Measurements from ENCODE around the gene STK39. TPM values are rescaled to one million over a fixed set of nuclear protein-coding genes. Genes with fewer than 3 reads are reported as not detected.

Gene STK39
- total and polyA plus RNA-seq, 4 donors = 8.5 to 18.7 (median 11.2) TPM

- no peak for ATAC-seq (ENCODE audit: insufficient read depth, low FRiP score)
- H3K36me3 ChIP-seq (ENCODE audit: control insufficient read depth in 4 of 4, insufficient read depth in 4 of 4, low read length in 4 of 4) = no peaks in the 10 kb centered on the region
- H3K4me3 ChIP-seq = no peak overlapping the region
- H3K9ac ChIP-seq (ENCODE audit: insufficient read depth in 1 of 2, low read length in 2 of 2) = no peak overlapping the region
- no peaks in the 10 kb centered on the region for H3K4me1 ChIP-seq (ENCODE audit: control insufficient read depth in 5 of 5, insufficient read depth in 5 of 5, low read length in 5 of 5)
- no peaks in the 10 kb centered on the region for H3K27me3 ChIP-seq (ENCODE audit: control insufficient read depth in 3 of 3, insufficient read depth in 3 of 3, low read length in 2 of 3)
- peaks cover 0 to 2% (median 0%) of the 10 kb centered on the region in 4 donors for H3K9me3 ChIP-seq (ENCODE audit: control insufficient read depth in 4 of 4, insufficient read depth in 3 of 4, low read length in 3 of 4)
- no peak for DNase-seq
- WGBS, 2 donors = 88 to 93% methylated on average over 1 of the region's 1 CpG
- TF ChIP-seq, protein P1, sequence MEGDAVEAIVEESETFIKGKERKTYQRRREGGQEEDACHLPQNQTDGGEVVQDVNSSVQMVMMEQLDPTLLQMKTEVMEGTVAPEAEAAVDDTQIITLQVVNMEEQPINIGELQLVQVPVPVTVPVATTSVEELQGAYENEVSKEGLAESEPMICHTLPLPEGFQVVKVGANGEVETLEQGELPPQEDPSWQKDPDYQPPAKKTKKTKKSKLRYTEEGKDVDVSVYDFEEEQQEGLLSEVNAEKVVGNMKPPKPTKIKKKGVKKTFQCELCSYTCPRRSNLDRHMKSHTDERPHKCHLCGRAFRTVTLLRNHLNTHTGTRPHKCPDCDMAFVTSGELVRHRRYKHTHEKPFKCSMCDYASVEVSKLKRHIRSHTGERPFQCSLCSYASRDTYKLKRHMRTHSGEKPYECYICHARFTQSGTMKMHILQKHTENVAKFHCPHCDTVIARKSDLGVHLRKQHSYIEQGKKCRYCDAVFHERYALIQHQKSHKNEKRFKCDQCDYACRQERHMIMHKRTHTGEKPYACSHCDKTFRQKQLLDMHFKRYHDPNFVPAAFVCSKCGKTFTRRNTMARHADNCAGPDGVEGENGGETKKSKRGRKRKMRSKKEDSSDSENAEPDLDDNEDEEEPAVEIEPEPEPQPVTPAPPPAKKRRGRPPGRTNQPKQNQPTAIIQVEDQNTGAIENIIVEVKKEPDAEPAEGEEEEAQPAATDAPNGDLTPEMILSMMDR (IDR thresholded peaks at IDR 0.05; ENCODE audit: control extremely low read depth, extremely low read depth) = no peak
- no peak overlapping the region for H3K27ac ChIP-seq (ENCODE audit: low read depth in 1 of 2, low read length in 1 of 2)
Measured at GRCh38 chr2:168089200-168089599, 158.2 kb downstream of the STK39 start.

GRCh38 chr2:168087401-168087800, 160.0 kb downstream of the STK39 start:
- Histone ChIP-seq H3K9ac (ENCODE audit: insufficient read depth in 1 of 2, low read length in 2 of 2) (no peak overlapping the region), H3K36me3 (ENCODE audit: control insufficient read depth in 4 of 4, insufficient read depth in 4 of 4, low read length in 4 of 4) (no peaks in the 10 kb centered on the region), H3K27ac (ENCODE audit: low read depth in 1 of 2, low read length in 1 of 2) (no peak overlapping the region), H3K4me1 (ENCODE audit: control insufficient read depth in 5 of 5, insufficient read depth in 5 of 5, low read length in 5 of 5) (no peaks in the 10 kb centered on the region), H3K4me3 (no peak overlapping the region), H3K27me3 (ENCODE audit: control insufficient read depth in 3 of 3, insufficient read depth in 3 of 3, low read length in 2 of 3) (no peaks in the 10 kb centered on the region), H3K9me3 (ENCODE audit: control insufficient read depth in 4 of 4, insufficient read depth in 3 of 4, low read length in 3 of 4) (no peaks in the 10 kb centered on the region)
- no peak for DNase-seq
- no peak for ATAC-seq (ENCODE audit: insufficient read depth, low FRiP score)
- 91 to 95% methylated on average over 4 of the region's 4 CpGs for WGBS, 2 donors
- TF ChIP-seq, protein P1 (IDR thresholded peaks at IDR 0.05; ENCODE audit: control extremely low read depth, extremely low read depth) = no peak

GRCh38 chr2:168086851-168087250, 160.5 kb downstream of the STK39 start:
- H3K4me3 ChIP-seq = no peak overlapping the region
- TF ChIP-seq, protein P1 (IDR thresholded peaks at IDR 0.05; ENCODE audit: control extremely low read depth, extremely low read depth) = no peak
- H3K36me3 ChIP-seq (ENCODE audit: control insufficient read depth in 4 of 4, insufficient read depth in 4 of 4, low read length in 4 of 4) = no peaks in the 10 kb centered on the region
- H3K27me3 ChIP-seq (ENCODE audit: control insufficient read depth in 3 of 3, insufficient read depth in 3 of 3, low read length in 2 of 3) = no peaks in the 10 kb centered on the region
- WGBS, 2 donors = 85 to 86% methylated on average over 5 of the region's 5 CpGs
- DNase-seq (no peak), ATAC-seq (ENCODE audit: insufficient read depth, low FRiP score) (no peak)
- H3K4me1 ChIP-seq (ENCODE audit: control insufficient read depth in 5 of 5, insufficient read depth in 5 of 5, low read length in 5 of 5) = no peaks in the 10 kb centered on the region
- H3K9me3 ChIP-seq (ENCODE audit: control insufficient read depth in 4 of 4, insufficient read depth in 3 of 4, low read length in 3 of 4) = no peaks in the 10 kb centered on the region
- no peak overlapping the region for H3K27ac ChIP-seq (ENCODE audit: low read depth in 1 of 2, low read length in 1 of 2)
- H3K9ac ChIP-seq (ENCODE audit: insufficient read depth in 1 of 2, low read length in 2 of 2) = no peak overlapping the region

- no peak for ATAC-seq (ENCODE audit: insufficient read depth, low FRiP score)
- no peak for DNase-seq
- no peak overlapping the region for H3K9ac ChIP-seq (ENCODE audit: insufficient read depth in 1 of 2, low read length in 2 of 2)
- no peaks in the 10 kb centered on the region for H3K4me1 ChIP-seq (ENCODE audit: control insufficient read depth in 5 of 5, insufficient read depth in 5 of 5, low read length in 5 of 5)
- no peaks in the 10 kb centered on the region for H3K9me3 ChIP-seq (ENCODE audit: control insufficient read depth in 4 of 4, insufficient read depth in 3 of 4, low read length in 3 of 4)
- no peak overlapping the region for H3K27ac ChIP-seq (ENCODE audit: low read depth in 1 of 2, low read length in 1 of 2)
- no peaks in the 10 kb centered on the region for H3K27me3 ChIP-seq (ENCODE audit: control insufficient read depth in 3 of 3, insufficient read depth in 3 of 3, low read length in 2 of 3)
- TF ChIP-seq, protein P1 (IDR thresholded peaks at IDR 0.05; ENCODE audit: control extremely low read depth, extremely low read depth) = no peak
- 87 to 88% methylated on average over 4 of the region's 4 CpGs for WGBS, 2 donors
- H3K36me3 ChIP-seq (ENCODE audit: control insufficient read depth in 4 of 4, insufficient read depth in 4 of 4, low read length in 4 of 4) = no peaks in the 10 kb centered on the region
- no peak overlapping the region for H3K4me3 ChIP-seq
Measured at GRCh38 chr2:168085801-168086361, 161.5 kb downstream of the STK39 start.
